GM19023 (cell line): Measurements from ENCODE around the gene NME3.
A peak's percentile ranks its signal among the peaks of the same experiment; 100 is the strongest.

Experiments
- ATAC-seq: cut with Tn5 transposase; IDR thresholded peaks from one replicate; pipeline ENCODE4 v1.9.1; 2021; ENCODE audit warnings: mild to moderate bottlenecking, moderate library complexity; ENCODE audit not compliant: unreplicated experiment

NME3 gene

GRCh38 chr16:1781758-1782407 lies 10.5 kb upstream of the NME3 start:
- ATAC-seq: peak; percentile 2

GRCh38 chr16:1781254-1781653 lies 9.9 kb upstream of the NME3 start:
- no peak for ATAC-seq

GRCh38 chr16:1780677-1781072 lies 9.3 kb upstream of the NME3 start:
- ATAC-seq: no peak

DNA sequence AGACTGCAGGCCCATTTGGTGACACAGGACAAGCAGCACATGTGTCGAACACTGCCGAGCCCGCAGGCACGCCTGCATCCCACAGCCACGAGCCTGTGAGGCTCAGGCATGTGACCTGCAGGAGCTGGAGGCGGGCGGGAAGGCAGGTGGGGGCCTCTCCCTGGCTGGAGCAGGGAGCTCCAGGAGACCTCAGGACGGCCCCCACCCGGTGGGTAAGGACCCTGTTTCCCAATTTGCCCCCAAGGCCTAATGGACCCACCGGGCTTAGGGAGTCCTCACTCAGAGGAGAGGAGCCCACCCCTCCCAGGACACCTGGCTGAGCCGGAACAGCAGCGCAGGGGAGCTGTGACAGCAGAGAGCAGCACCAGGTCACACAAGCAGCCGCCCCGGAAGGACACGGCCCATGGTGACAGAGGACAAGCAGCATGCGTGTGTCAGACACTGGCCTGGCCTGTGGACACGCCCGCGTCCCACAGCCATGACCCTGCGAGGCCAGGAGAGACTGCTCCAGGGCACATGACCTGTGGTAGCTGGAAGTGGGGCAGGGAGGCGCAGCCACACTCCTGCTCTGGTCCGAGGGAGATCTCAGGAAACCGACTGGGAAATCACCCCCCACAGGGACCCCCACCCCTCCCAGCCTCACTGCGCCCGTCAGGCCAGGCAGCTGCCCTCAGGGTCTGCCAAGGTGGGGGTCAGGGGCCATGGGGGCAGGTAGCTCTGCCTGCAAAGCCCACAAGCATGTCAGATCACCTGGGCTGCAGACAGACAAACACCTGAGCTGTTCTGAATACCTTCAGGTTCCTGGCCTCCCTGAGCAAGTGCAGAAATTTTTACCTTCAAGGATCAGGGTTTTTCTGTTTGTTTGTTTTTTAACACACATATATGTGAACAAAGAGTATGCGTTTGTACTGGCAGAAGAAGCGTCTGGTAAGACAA lies 8.7 kb upstream of the NME3 start:
- no peak for ATAC-seq

GRCh38 chr16:1779234-1779701 lies 7.9 kb upstream of the NME3 start:
- ATAC-seq: no peak

- ATAC-seq: no peak
Observed at GRCh38 chr16:1778200-1779179, 7.1 kb upstream of the NME3 start.

GRCh38 chr16:1777375-1778199 lies 6.2 kb upstream of the NME3 start:
- ATAC-seq: no peak

DNA sequence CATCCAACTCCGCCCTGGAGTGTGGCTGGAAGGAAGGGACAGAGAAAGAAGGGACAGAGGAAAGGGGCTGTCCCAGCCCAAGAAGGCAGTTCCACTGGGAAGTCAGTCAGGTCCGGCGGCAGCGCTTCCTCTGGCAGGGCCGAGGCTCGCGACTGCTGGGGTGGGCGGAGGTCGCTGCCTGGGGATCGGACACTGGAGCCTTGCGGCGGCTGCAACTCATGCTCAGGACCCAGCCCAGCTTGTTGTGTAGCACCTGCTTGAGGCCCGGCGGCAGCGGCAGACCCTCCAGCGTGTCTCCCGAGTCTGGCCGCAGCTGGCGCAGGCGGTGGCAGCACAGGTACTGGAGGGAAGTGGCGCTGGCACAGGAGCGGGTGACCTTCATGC lies 5.6 kb upstream of the NME3 start:
- ATAC-seq: no peak

- ATAC-seq: no peak
Observed at GRCh38 chr16:1776672-1776955, 5.3 kb upstream of the NME3 start.

GRCh38 chr16:1775846-1776671 lies 4.7 kb upstream of the NME3 start:
- no peak for ATAC-seq

- no peak for ATAC-seq
Observed at GRCh38 chr16:1775006-1775845, 3.9 kb upstream of the NME3 start.

DNA sequence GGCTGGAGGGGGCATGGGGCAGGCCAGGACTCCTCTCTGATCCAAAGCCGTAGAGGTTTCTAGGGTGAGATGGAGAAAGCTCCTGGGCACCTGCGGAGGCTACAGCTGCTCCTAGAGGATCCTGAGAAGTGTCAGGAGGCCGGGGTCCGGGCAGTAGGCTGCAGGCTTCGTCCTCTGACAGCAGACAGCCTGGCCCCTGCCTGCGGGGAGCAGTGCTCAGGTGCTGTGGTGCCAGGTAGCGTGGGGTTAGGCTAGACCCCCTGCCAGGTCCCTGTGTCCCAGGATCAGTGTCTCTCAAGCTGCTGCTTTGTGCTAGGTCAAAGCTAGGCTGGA lies 3.1 kb upstream of the NME3 start:
- no peak for ATAC-seq

DNA sequence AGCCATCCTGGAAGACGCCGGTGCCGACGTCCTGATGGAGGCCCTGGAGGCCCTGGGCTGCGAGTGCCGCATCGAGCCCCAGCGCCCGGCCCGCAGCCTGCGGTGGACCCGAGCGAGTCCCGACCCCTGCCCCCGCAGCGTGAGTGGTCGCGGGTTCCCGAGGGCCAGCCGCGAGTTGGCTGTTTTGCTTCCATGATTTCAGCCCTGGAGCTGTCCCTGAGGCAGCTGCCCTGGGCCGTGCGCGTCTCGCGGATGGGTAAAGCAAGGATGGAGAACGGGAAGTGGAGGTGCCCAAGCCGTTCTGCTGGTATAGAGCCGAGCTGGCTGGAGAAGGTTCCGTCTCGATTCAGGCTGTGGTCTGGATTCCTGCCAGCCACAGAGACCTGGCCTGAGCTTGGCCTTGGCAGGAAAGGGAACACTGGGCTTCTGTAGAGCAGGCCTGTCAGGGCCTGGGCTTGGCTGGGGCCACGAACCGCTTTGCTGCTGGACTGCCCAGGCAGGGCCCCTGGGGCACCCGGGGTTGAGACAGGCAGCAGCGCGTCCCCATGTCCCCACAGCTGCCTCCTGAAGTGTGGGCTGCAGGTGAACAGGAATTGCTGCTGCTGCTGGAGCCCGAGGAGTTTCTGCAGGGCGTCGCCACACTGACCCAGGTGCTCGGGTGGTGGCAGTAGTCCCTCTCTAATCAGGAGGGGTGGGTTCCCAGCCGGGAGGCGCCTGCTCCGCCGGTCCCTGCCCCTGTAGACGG lies 2.5 kb upstream of the NME3 start:
- no peak for ATAC-seq

GRCh38 chr16:1772908-1773702 lies 1.8 kb upstream of the NME3 start, which contains the start of gene MRPS34:
Gene MRPS34, minus strand, starts transcription at chr16:1773134. Its CDS starts 15 bp downstream, at chr16:1773119.
- ATAC-seq: peak; percentile 47

DNA sequence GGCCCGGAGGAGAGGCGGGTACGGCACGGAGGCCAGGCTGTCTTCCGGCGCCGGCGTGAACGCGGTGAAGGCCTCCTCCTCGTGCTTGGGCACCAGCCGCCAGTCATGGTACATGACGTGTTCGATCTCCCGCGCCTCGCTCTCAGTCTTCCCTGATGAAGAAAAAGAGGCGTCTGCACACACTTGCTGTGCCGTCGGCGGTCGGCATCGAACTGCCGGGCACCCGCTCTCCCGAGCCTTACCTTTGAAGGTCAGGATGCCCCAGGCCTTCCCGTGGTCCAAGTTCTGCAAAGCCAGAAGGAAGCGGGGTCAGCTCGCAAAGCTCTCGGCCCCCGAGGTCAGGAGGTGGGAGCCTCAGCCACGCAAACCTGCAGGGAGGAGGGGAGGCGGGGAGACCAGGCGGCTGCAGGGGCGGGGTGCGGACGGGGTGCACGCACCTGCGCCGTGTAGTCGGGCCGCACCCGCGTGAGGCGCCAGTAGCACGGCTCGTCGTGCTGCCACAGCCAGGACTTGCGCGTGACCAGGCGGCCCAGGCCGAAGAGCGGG lies 1.1 kb upstream of the NME3 start, which contains the start of gene EME2:
Gene EME2 (plus strand): TSS at position 449 of the 546 bp plus-strand sequence. CDS start 418 bp downstream, outside the sequence.
- no peak for ATAC-seq

- ATAC-seq: no peak
Observed at GRCh38 chr16:1771864-1772361, 570 bp upstream of the NME3 start.
